AG09309 (cell line): ENCODE data around the gene ZDHHC9.

ENCODE experiments used
- DNase-seq: peaks from one replicate; pipeline ENCODE4 v3.0.0-alpha.2; 2010; ENCODE audit warnings: low read depth
- H3K4me3 ChIP-seq: 2 replicates; pipeline ENCODE4 v1.5.1; 2011; ENCODE audit warnings: mild to moderate bottlenecking, low read depth, low read length, moderate library complexity; ENCODE audit not compliant: control insufficient read depth
- TF ChIP-seq, protein P1 (sequence below): IDR thresholded peaks from 2 replicates; pipeline ENCODE4 v1.5.1; 2011; ENCODE audit warnings: mild to moderate bottlenecking, low read depth, low read length, inconsistent platforms; ENCODE audit not compliant: insufficient read depth, control insufficient read depth; ENCODE audit errors: missing control alignments

Gene ZDHHC9

DNA sequence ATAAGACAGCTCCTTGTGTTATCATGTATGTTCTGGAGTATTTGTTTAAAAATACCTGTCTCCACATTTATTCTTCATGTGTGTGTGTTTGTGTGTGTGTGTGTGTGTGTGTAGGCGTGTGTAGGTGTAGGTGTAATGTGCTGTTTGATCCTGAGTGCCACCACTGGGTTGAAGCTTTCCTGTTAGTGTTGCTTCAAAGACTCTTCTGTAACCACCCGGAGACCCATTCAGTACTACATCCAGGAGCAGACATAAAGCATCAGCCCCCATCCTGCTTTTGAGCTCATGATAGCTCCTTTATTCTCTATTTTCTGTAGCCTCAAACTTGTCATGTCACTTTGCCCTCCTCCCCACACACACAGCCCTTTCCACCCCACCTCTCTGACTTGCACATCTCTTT, 3.0 kb upstream of the ZDHHC9 start:
- no peak overlapping the region for H3K4me3 ChIP-seq
- TF ChIP-seq, protein P1, sequence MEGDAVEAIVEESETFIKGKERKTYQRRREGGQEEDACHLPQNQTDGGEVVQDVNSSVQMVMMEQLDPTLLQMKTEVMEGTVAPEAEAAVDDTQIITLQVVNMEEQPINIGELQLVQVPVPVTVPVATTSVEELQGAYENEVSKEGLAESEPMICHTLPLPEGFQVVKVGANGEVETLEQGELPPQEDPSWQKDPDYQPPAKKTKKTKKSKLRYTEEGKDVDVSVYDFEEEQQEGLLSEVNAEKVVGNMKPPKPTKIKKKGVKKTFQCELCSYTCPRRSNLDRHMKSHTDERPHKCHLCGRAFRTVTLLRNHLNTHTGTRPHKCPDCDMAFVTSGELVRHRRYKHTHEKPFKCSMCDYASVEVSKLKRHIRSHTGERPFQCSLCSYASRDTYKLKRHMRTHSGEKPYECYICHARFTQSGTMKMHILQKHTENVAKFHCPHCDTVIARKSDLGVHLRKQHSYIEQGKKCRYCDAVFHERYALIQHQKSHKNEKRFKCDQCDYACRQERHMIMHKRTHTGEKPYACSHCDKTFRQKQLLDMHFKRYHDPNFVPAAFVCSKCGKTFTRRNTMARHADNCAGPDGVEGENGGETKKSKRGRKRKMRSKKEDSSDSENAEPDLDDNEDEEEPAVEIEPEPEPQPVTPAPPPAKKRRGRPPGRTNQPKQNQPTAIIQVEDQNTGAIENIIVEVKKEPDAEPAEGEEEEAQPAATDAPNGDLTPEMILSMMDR = no peak
- no peak for DNase-seq

- no peak for DNase-seq
- H3K4me3 ChIP-seq = no peak overlapping the region
- TF ChIP-seq, protein P1 = no peak
These were observed 2.0 kb upstream of the ZDHHC9 start for GRCh38 chrX:129845616-129846190.

GRCh38 chrX:129843209-129843458, 552 bp downstream of the ZDHHC9 start:
- TF ChIP-seq, protein P1 = no peak
- no peak for DNase-seq
- H3K4me3 ChIP-seq = peak overlapping the region; percentile 85

DNA sequence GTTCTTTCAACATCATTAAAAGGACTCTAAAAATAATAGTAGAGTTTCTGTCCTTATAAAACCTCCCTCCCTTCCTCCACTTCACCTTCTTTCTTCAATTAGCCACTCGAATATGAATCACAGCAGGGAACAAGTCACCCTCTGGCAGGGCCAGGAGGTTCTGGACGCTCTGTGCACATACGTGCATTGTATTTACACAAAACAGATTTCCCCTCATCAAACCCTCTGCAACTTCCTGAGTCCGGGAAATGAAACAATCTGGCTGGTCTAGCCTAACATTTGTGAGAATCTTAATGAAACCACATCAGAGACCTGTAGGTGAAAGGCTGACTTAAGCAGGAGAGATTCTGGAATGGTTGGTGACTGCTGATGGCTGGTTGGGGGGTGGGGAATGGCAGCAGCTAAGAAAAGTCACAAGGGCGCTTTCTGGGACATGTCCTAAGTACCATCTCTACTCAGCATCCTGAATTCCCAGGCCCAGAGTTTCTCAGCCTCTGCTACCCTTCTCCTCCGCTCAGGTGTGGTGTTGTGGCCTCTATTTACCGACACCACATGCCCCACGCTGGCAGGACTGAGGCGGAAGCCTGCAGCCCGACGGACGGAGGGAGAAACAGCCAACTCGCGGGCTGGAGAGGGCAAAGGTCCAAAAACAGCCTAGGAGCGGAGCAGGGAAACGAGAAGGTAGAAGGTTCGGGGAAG, 1.0 kb downstream of the ZDHHC9 start:
- TF ChIP-seq, protein P1 = no peak
- H3K4me3 ChIP-seq = peak overlapping the region; percentile 85
- no peak for DNase-seq

DNA sequence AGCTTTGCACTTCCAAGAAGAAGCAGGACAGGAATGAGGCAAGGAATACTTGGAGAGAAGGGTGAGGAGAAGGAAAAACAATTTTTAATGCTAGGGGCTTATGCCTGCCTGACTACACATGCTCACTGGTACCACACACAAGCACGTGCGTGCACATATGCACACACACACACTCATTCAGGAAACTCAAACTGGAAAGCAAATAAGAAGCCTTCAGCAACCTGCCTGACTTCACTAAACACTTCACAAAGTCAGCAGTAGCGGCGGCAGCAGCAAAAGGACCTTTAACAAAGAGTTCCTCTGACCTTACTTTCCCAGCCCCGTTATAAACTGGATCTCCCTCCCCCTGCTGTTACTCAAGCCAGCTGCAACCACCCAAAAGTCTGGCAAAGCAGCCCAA, 3.3 kb downstream of the ZDHHC9 start:
- no peak overlapping the region for H3K4me3 ChIP-seq
- DNase-seq = no peak
- TF ChIP-seq, protein P1 = no peak

GRCh38 chrX:129836827-129837226, 6.9 kb downstream of the ZDHHC9 start:
- DNase-seq = no peak
- TF ChIP-seq, protein P1 = no peak
- no peak overlapping the region for H3K4me3 ChIP-seq
